CD14-positive monocyte (primary cell): ENCODE measurements around the gene ADORA2A. TPM values are rescaled to one million over a fixed set of nuclear protein-coding genes. Genes with fewer than 3 reads are reported as not detected.
A peak's percentile ranks its signal among the peaks of the same experiment; 100 is the strongest.

Experiments
- DNase-seq, 3 donors: peaks; one replicate each; pipeline ENCODE4 v3.0.0-alpha.2; 2011 to 2022
- H2AFZ ChIP-seq: 2 replicates; pipeline ENCODE4 v1.6.0; 2012; ENCODE audit warnings: mild to moderate bottlenecking, low read depth, low read length, inconsistent platforms; ENCODE audit not compliant: insufficient read depth, poor library complexity, severe bottlenecking
- H3K27ac ChIP-seq, 2 donors: 1 replicate in 1 of 2; 2 replicates in 1 of 2; pipeline ENCODE4 v1.5.1; 2012 to 2013; ENCODE audit warnings: low read length in 2 of 2, control low read depth in 1 of 2, inconsistent platforms in 1 of 2, low read depth in 1 of 2, mild to moderate bottlenecking in 1 of 2
- H3K27me3 ChIP-seq, 2 donors: one replicate each; pipeline versions ENCODE4 v1.6.0 to v1.6.1; 2011 to 2013; ENCODE audit warnings: low read length in 2 of 2; ENCODE audit not compliant: control insufficient read depth in 2 of 2, insufficient read depth in 2 of 2
- H3K36me3 ChIP-seq, 2 donors: replicated peaks in 1 of 2; 1 replicate in 1 of 2; 2 replicates in 1 of 2; pipeline versions ENCODE4 v1.5.1 to v1.6.1; 2012 to 2013; ENCODE audit warnings: low read length in 2 of 2, control low read depth in 1 of 2, inconsistent platforms in 1 of 2, mild to moderate bottlenecking in 1 of 2; ENCODE audit not compliant: insufficient read depth in 2 of 2, control insufficient read depth in 1 of 2
- H3K4me1 ChIP-seq, 2 donors: 1 replicate in 1 of 2; 2 replicates in 1 of 2; pipeline versions ENCODE4 v1.5.1 to v1.6.1; 2012 to 2013; ENCODE audit warnings: low read length in 2 of 2, control low read depth in 1 of 2, inconsistent platforms in 1 of 2, mild to moderate bottlenecking in 1 of 2, moderate library complexity in 1 of 2; ENCODE audit not compliant: insufficient read depth in 2 of 2, control insufficient read depth in 1 of 2
- H3K4me2 ChIP-seq: replicated peaks from 2 replicates; pipeline ENCODE3; 2012; ENCODE audit warnings: low read length, moderate library complexity, mild to moderate bottlenecking; ENCODE audit not compliant: poor library complexity, severe bottlenecking; ENCODE audit errors: extremely low read depth
- H3K4me3 ChIP-seq, 3 experiments: fragments of 200-600 bp in 1 of 3; sonication (generic) in 1 of 3; replicated peaks in 1 of 3; 1 replicate in 2 of 3; 2 replicates in 1 of 3; pipeline ENCODE4 v1.5.1; 2011 to 2013; ENCODE audit warnings: low read length in 3 of 3, mild to moderate bottlenecking in 3 of 3, control low read depth in 2 of 3, low read depth in 2 of 3, inconsistent platforms in 1 of 3, moderate library complexity in 1 of 3
- H3K79me2 ChIP-seq: 2 replicates; pipeline ENCODE4 v1.6.0; 2012; ENCODE audit warnings: mild to moderate bottlenecking, control low read depth, inconsistent platforms, low read length, moderate library complexity; ENCODE audit not compliant: insufficient read depth
- H3K9ac ChIP-seq: 2 replicates; pipeline ENCODE4 v1.6.0; 2017; ENCODE audit warnings: low read length, mild to moderate bottlenecking; ENCODE audit not compliant: insufficient read depth, poor library complexity, severe bottlenecking
- H3K9me3 ChIP-seq, 2 donors: replicated peaks in 1 of 2; 1 replicate in 1 of 2; 2 replicates in 1 of 2; pipeline versions ENCODE4 v1.5.1 to v1.6.1; 2012 to 2013; ENCODE audit warnings: low read length in 2 of 2, control low read depth in 1 of 2; ENCODE audit not compliant: control insufficient read depth in 1 of 2, insufficient read depth in 1 of 2
- H4K20me1 ChIP-seq: 2 replicates; pipeline ENCODE4 v1.6.0; 2012; ENCODE audit warnings: mild to moderate bottlenecking, low read length, control low read depth, moderate library complexity; ENCODE audit not compliant: insufficient read depth
- H3K27ac Mint-ChIP-seq, 7 donors: one replicate each; pipeline ENCODE4 v1.8.0; 2020; ENCODE audit warnings: mild to moderate bottlenecking in 7 of 7, mixed read lengths in 7 of 7, moderate library complexity in 6 of 7, inconsistent platforms in 2 of 7
- H3K27me3 Mint-ChIP-seq, 3 donors: one replicate each; pipeline ENCODE4 v1.8.0; 2021 to 2022; ENCODE audit warnings: low read depth in 3 of 3, mild to moderate bottlenecking in 3 of 3, mixed read lengths in 3 of 3, moderate library complexity in 3 of 3, inconsistent platforms in 1 of 3
- H3K36me3 Mint-ChIP-seq, 2 donors: one replicate each; pipeline ENCODE4 v1.8.0; 2020; ENCODE audit warnings: mixed read lengths in 2 of 2, inconsistent platforms in 1 of 2, mild to moderate bottlenecking in 1 of 2
- H3K4me1 Mint-ChIP-seq: one replicate; pipeline ENCODE4 v1.8.0; 2020; ENCODE audit warnings: mild to moderate bottlenecking, mixed read lengths
- H3K4me3 Mint-ChIP-seq, 2 donors: one replicate each; pipeline ENCODE4 v1.8.0; 2020; ENCODE audit warnings: mild to moderate bottlenecking in 2 of 2, mixed read lengths in 2 of 2, moderate library complexity in 1 of 2
- H3K9me3 Mint-ChIP-seq, 7 donors: one replicate each; pipeline ENCODE4 v1.8.0; 2020 to 2022; ENCODE audit warnings: mixed read lengths in 7 of 7, mild to moderate bottlenecking in 6 of 7, moderate library complexity in 6 of 7, inconsistent platforms in 2 of 7
- CTCF ChIP-seq: fragments of 200-600 bp; IDR thresholded peaks from one replicate; pipeline ENCODE4 v1.8.0; 2022; ENCODE audit warnings: antibody characterized with exemption, mild to moderate bottlenecking
- WGBS: methylation state at CpG from one replicate; pipeline ENCODE4 v1.1.5; 2013; ENCODE audit warnings: missing lambda C conversion rate; ENCODE audit not compliant: insufficient coverage; 5-methylcytosine and 5-hydroxymethylcytosine counted together
- intact Hi-C, 2 donors: fragments of 100-400 bp; cut with micrococcal nuclease; formaldehyde crosslinking; loops; one replicate each; pipeline versions ENCODE4 v1.15.0 to v1.15.1; 2023
- polyA plus RNA-seq, 3 donors: library from polyadenylated mRNA; depleted of rRNA in 1 of 3; unstranded in 2 of 3; stranded (reverse) in 1 of 3; fragments of 300-500 nt in 2 of 3; fragments of >200 nt in 1 of 3; fragmentation: Illumina TruSeq in 2 of 3; gene quantifications; 1 replicate in 2 of 3; 2 replicates in 1 of 3; pipeline ENCODE4 v1.2.3, GENCODE V29; 2012 to 2021

The ADORA2A gene
- polyA plus RNA-seq, 3 donors, result 5.8 to 10.2 (median 6.5) TPM

DNA sequence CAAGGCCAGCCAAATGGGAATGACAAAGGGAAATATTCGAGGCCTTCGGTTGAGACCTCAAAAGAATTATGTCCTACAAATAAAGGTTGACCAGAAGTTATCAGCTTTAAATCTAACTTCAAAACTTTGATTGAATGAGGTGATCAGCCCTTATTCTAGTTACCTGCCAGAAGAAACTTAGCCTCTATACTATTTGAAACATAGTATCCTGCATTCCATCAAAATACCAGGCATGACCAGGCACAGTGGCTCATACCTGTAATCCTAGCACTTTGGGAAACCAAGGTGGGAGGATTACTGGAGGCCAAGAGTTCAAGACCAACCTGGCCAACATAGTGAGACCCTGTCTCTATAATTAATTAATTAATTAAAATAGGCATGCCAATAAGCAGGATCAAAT lies 44.3 kb upstream of the ADORA2A start:
- no peak overlapping the region for H3K4me3 ChIP-seq
- H3K4me1 Mint-ChIP-seq, result peaks cover 21% of the 10 kb centered on the region
- no peak overlapping the region for H3K27ac ChIP-seq
- H3K27me3 ChIP-seq, result no peaks in the 10 kb centered on the region
- WGBS, result no CpG with 5 or more reads among the region's 2 CpGs
- TF ChIP-seq CTCF, result no peak
- H3K36me3 Mint-ChIP-seq, result peaks cover 16 to 25% of the 10 kb centered on the region in 2 donors
- H2AFZ ChIP-seq, result no peak overlapping the region
- peaks cover 4 to 12% of the 10 kb centered on the region in 2 donors for H3K4me1 ChIP-seq
- H3K9me3 Mint-ChIP-seq, result peaks cover 0 to 3% (median 0%) of the 10 kb centered on the region in 7 donors
- no peaks in the 10 kb centered on the region for H3K9me3 ChIP-seq
- H3K9ac ChIP-seq, result no peak overlapping the region
- peak overlapping the region in 1 of 7 donors; percentile 26 for H3K27ac Mint-ChIP-seq
- no peak for DNase-seq
- no peak overlapping the region for H3K4me3 Mint-ChIP-seq
- no peak overlapping the region for H3K4me2 ChIP-seq
- H3K79me2 ChIP-seq, result no peaks in the 10 kb centered on the region
- peaks cover 3 to 26% of the 10 kb centered on the region in 2 donors for H3K36me3 ChIP-seq
- no peaks in the 10 kb centered on the region for H4K20me1 ChIP-seq
- H3K27me3 Mint-ChIP-seq, result no peaks in the 10 kb centered on the region
- intact Hi-C loops, result loop anchor here in 1 of 2 donors (10.0 kb wide), 1 partner anchor 58 kb away; no protein-coding TSS in a partner anchor

DNA sequence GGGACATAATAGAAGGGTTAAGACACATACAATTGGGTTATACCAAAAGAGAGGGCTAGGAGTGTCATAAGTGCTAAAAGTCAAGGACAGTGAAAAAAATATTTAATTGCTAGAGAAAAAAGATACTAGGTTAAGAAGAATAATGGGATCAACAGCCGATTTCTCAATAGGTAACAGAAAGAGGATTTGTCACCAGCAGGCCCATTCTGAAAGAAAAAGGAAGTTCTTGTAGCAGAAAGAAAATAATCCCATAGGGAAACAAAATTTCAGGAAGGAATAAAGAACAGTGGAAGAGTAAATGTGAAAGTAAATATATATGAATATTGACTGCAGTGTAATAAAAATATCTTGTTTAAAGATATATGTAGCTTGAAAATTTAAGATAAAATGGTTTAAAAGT lies 43.3 kb upstream of the ADORA2A start:
- peaks cover 21% of the 10 kb centered on the region for H3K4me1 Mint-ChIP-seq
- H3K79me2 ChIP-seq, result no peaks in the 10 kb centered on the region
- H3K4me3 ChIP-seq, result no peak overlapping the region
- no peaks in the 10 kb centered on the region for H3K27me3 Mint-ChIP-seq
- H3K4me3 Mint-ChIP-seq, result no peak overlapping the region
- peak overlapping the region in 6 of 7 donors; percentile 54 to 86 (median 62) for H3K27ac Mint-ChIP-seq
- no peaks in the 10 kb centered on the region for H3K9me3 ChIP-seq
- H4K20me1 ChIP-seq, result no peaks in the 10 kb centered on the region
- H3K27me3 ChIP-seq, result no peaks in the 10 kb centered on the region
- no peak overlapping the region for H3K27ac ChIP-seq
- no peak for TF ChIP-seq CTCF
- H3K4me2 ChIP-seq, result no peak overlapping the region
- peaks cover 3 to 20% of the 10 kb centered on the region in 2 donors for H3K36me3 ChIP-seq
- peaks cover 4 to 12% of the 10 kb centered on the region in 2 donors for H3K4me1 ChIP-seq
- DNase-seq, result peak in 2 of 3 donors; percentile 35 to 60
- no CpG with 5 or more reads among the region's 1 CpG for WGBS
- H3K9me3 Mint-ChIP-seq, result peaks cover 0 to 3% (median 0%) of the 10 kb centered on the region in 7 donors
- H2AFZ ChIP-seq, result no peak overlapping the region
- peaks cover 13 to 20% of the 10 kb centered on the region in 2 donors for H3K36me3 Mint-ChIP-seq
- intact Hi-C loops, result loop anchor here in 1 of 2 donors (10.0 kb wide), 1 partner anchor 59 kb away; no protein-coding TSS in a partner anchor
- no peak overlapping the region for H3K9ac ChIP-seq
